Activated T-helper 1 cell treated with anti-CD3 and anti-CD28 coated beads, Interleukin-2, amount 50 U/mL, for 16 hours (primary cell): ENCODE data around the gene BMS1.
"Not testable (repeated sequence)": the region's sequence is repeated elsewhere in the genome, so short reads cannot be mapped to it uniquely, and the experiment has no call there.

Experiments used
- DNase-seq, 2 donors: peaks; one replicate each; pipeline ENCODE4 v3.0.0-alpha.2; 2020; ENCODE audit warnings: low read depth in 1 of 2, low spot score in 1 of 2

Gene BMS1

GRCh38 chr10:42782446-42783180 is at the start of gene BMS1:
TSS of gene BMS1 (plus strand) at chr10:42782795. CDS start at chr10:42784395, 1,600 bp downstream.
- peak; percentile 71 to 79 for DNase-seq

GRCh38 chr10:42734536-42734935 is 48.1 kb upstream of the BMS1 start:
- no peak for DNase-seq

GRCh38 chr10:42738679-42739078 is 43.9 kb upstream of the BMS1 start:
- no peak for DNase-seq

GRCh38 chr10:42741536-42741935 is 41.1 kb upstream of the BMS1 start:
- DNase-seq, result not testable (repeated sequence)

- DNase-seq, result no peak
Observed at GRCh38 chr10:42743697-42744096, 38.9 kb upstream of the BMS1 start.

- DNase-seq, result no peak
Observed at GRCh38 chr10:42744134-42744701, 38.4 kb upstream of the BMS1 start.

- DNase-seq, result peak; percentile 35 to 50
Observed at GRCh38 chr10:42753126-42753506, 29.5 kb upstream of the BMS1 start.

GRCh38 chr10:42753507-42754154 is 29.0 kb upstream of the BMS1 start:
- DNase-seq, result no peak

- DNase-seq, result no peak
Observed at GRCh38 chr10:42754155-42755027, 28.2 kb upstream of the BMS1 start.

GRCh38 chr10:42755028-42755451 is 27.6 kb upstream of the BMS1 start:
- DNase-seq, result no peak

GRCh38 chr10:42755556-42756093 is 27.0 kb upstream of the BMS1 start:
- DNase-seq, result no peak

- DNase-seq, result no peak
Observed at GRCh38 chr10:42767906-42768305, 14.7 kb upstream of the BMS1 start.

- DNase-seq, result no peak
Observed at GRCh38 chr10:42768581-42769152, 13.9 kb upstream of the BMS1 start.

- no peak for DNase-seq
Observed at GRCh38 chr10:42769173-42769572, 13.4 kb upstream of the BMS1 start.

GRCh38 chr10:42769673-42770072 is 12.9 kb upstream of the BMS1 start:
- no peak for DNase-seq

GRCh38 chr10:42776681-42777080 is 5.9 kb upstream of the BMS1 start:
- no peak for DNase-seq

GRCh38 chr10:42780456-42780855 is 2.1 kb upstream of the BMS1 start:
- no peak for DNase-seq

- no peak for DNase-seq
Observed at GRCh38 chr10:42781893-42782445, 626 bp upstream of the BMS1 start.

GRCh38 chr10:42783181-42783549 is 570 bp downstream of the BMS1 start:
- DNase-seq, result no peak

GRCh38 chr10:42785759-42786158 is 3.2 kb downstream of the BMS1 start:
- DNase-seq, result no peak

GRCh38 chr10:42790835-42791234 is 8.2 kb downstream of the BMS1 start:
- DNase-seq, result no peak
